HG03565 (cell line): ENCODE measurements around the gene HSD17B7.

Experiments used
- ATAC-seq: cut with Tn5 transposase; IDR thresholded peaks from one replicate; pipeline ENCODE4 v1.9.1; 2021; ENCODE audit warnings: mild to moderate bottlenecking, moderate library complexity; ENCODE audit not compliant: unreplicated experiment

HSD17B7 gene

GRCh38 chr1:162854245-162854882 lies 63.9 kb downstream of the HSD17B7 start:
- ATAC-seq: peak; percentile 91

DNA sequence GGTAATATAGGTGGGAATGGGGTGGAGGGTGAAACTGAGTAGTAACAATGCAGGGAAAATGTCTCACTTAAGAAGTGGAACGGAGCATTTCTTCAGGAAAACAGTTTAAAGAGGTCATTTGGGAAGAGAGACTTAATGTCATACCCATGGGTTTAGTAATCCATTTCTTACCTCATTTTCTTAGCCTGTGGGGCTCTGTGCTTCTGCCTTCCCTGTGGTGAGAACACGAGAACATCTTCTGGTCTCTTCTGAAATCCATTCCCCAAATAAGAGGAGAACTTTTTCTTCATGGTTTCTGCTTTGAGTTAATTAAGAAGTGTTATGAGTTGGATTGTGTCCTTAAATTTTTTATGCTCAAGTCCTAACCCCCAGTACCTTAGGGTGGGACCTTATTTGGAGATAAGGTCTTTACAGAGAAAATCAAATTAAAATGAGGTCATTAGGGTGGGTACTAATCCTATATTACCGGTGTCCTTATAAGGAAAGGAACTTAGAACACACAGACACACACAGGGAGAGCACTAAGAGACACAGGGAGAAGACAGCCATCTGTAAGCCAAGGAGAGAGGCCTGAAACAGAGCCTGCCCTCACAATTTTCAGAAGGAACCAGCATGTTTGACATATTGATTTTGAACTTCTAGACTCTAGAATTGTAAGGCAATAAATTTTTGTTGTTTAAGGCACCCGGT lies 65.1 kb downstream of the HSD17B7 start:
- ATAC-seq: no peak

DNA sequence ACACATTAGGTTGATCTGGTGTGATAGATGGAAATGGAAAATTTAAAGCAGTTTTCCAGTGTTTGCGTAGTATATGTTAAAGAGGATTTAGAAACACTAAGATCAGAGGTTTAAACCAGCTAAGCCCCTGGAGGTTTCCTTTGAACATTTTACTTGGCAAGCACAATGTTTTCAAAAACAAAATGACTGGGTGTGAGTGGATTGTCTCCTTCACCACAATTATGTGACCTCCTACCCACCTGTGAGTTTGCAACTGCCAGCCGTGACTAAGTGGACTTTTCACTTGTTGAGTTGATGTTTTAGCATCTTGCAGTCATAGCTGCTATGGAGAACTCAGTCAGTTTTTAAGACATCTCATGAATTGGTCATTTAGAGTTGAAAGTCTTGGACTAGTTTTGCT lies 65.8 kb downstream of the HSD17B7 start:
- ATAC-seq: no peak

DNA sequence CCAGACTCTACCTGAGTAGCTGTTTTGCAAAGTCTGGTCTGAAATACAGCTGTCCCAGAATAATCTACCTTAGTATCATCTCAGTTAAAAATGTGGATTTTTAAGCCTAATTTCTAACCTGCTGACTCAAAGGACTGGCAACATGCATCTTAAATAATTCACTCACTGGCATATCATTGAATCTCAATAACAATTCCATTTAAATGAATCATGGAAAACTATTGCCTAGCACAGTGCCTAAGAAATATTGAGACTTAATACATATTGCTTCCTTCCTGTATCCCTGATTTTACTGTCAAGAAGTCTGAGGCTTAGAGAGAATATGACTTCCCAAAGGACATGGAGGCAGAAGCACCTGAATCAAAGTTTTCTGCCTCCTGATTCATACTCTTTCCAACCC lies 67.3 kb downstream of the HSD17B7 start:
- no peak for ATAC-seq

DNA sequence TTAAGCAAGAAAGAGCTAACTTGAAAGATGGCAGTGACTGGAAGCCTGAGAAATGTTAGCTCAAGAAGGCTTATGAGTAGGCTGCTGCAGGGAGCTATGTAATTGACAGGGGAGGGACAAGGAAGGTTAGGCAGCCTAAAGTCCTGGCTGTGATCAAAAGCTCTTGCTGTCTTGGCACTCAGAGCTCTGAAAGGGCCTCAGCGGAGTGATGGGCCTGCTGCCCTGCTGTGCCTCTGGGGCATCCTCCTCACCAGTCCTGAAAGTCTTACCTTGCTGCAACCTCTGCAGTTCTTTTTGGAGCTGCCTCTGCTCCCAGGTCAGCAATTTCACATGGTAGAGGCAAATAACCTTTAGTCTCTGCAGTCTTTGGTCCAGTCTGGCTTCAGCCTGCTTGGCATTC lies 68.7 kb downstream of the HSD17B7 start:
- ATAC-seq: no peak

DNA sequence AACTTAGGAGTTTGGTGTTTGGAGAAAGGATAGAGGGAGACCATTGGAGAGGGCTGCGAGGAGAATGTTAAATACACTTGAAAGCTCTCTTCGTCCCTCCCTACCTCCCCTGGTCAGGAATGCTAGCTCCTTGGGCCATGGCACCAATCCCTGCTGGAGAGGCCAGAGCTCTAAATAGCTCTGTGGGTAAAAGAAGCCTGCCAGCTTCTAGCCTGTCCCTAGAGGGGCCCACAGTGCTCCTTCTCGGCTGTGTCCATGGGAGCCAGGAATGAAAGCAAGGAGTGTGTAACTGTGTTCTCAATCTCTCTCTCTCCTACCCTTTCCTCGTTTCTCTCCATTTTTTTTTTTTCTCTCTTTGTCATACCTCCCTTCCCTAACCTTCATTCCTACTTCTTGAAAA lies 70.6 kb downstream of the HSD17B7 start, which contains the start of gene CCDC190:
TSS of gene CCDC190 (minus strand) at position 75 of the 400 bp plus-strand sequence. CDS start 1,529 bp downstream, outside the sequence.
- no peak for ATAC-seq

GRCh38 chr1:162861625-162862024 lies 71.1 kb downstream of the HSD17B7 start:
- no peak for ATAC-seq
